ENCODE data around the gene ADGRA3.

Gene ADGRA3

GRCh38 chr4:22504922-22505321 is 10.9 kb downstream of the ADGRA3 start:
- peak in 1 of 2 experiments; percentile 42 for DNase-seq

GRCh38 chr4:22504447-22504846 is 11.4 kb downstream of the ADGRA3 start:
- DNase-seq, result no peak

GRCh38 chr4:22502895-22503814 is 12.7 kb downstream of the ADGRA3 start:
- no peak for DNase-seq

- no peak for DNase-seq
Measured at GRCh38 chr4:22501715-22502095, 14.2 kb downstream of the ADGRA3 start.

GRCh38 chr4:22500831-22501714 is 14.8 kb downstream of the ADGRA3 start:
- DNase-seq, result no peak

- DNase-seq, result no peak
Measured at GRCh38 chr4:22500128-22500611, 15.7 kb downstream of the ADGRA3 start.

- DNase-seq, result no peak
Measured at GRCh38 chr4:22498866-22499265, 17.0 kb downstream of the ADGRA3 start.

- DNase-seq, result no peak
Measured at GRCh38 chr4:22496165-22496813, 19.6 kb downstream of the ADGRA3 start.

GRCh38 chr4:22493523-22493922 is 22.3 kb downstream of the ADGRA3 start:
- DNase-seq, result no peak

- DNase-seq, result no peak
Measured at GRCh38 chr4:22492987-22493386, 22.9 kb downstream of the ADGRA3 start.

- no peak for DNase-seq
Measured at GRCh38 chr4:22491939-22492338, 23.9 kb downstream of the ADGRA3 start.

GRCh38 chr4:22490718-22491315 is 25.0 kb downstream of the ADGRA3 start:
- no peak for DNase-seq

- peak in 1 of 2 experiments; percentile 7 for DNase-seq
Measured at GRCh38 chr4:22488106-22488505, 27.8 kb downstream of the ADGRA3 start.

- DNase-seq, result peak in 1 of 2 experiments; percentile 9
Measured at GRCh38 chr4:22487328-22487727, 28.5 kb downstream of the ADGRA3 start.

- DNase-seq, result no peak
Measured at GRCh38 chr4:22486276-22486675, 29.6 kb downstream of the ADGRA3 start.

- peak; percentile 78 to 92 for DNase-seq
Measured at GRCh38 chr4:22485737-22486136, 30.1 kb downstream of the ADGRA3 start.

- peak; percentile 9 to 12 for DNase-seq
Measured at GRCh38 chr4:22483551-22483981, 32.3 kb downstream of the ADGRA3 start.

GRCh38 chr4:22482250-22483127 is 33.4 kb downstream of the ADGRA3 start:
- DNase-seq, result no peak

- DNase-seq, result no peak
Measured at GRCh38 chr4:22480675-22481327, 35.1 kb downstream of the ADGRA3 start.

- no peak for DNase-seq
Measured at GRCh38 chr4:22478426-22478825, 37.4 kb downstream of the ADGRA3 start.

GRCh38 chr4:22477813-22478182 is 38.1 kb downstream of the ADGRA3 start:
- DNase-seq, result no peak

Measured in NCI-H446 (cell line).